HL-60 (cell line): ENCODE results near the gene MBTD1.

ENCODE experiments used
- DNase-seq, 2 experiments: peaks; one replicate each; pipeline ENCODE4 v3.0.0-alpha.2; 2010 to 2020; ENCODE audit warnings: low read depth in 1 of 2, low spot score in 1 of 2
- H3K27ac ChIP-seq: fragments of 250-450 bp; sonication (Bioruptor Pico); replicated peaks from 2 replicates; pipeline ENCODE4 v1.5.1; 2020; ENCODE audit warnings: mild to moderate bottlenecking, moderate library complexity
- H3K27me3 ChIP-seq: fragments of 250-450 bp; sonication (Bioruptor Pico); 2 replicates; pipeline ENCODE4 v1.5.1; 2021; ENCODE audit warnings: mild to moderate bottlenecking, moderate library complexity; ENCODE audit not compliant: insufficient read depth, poor library complexity, severe bottlenecking
- H3K4me3 ChIP-seq: replicated peaks from 2 replicates; pipeline ENCODE4 v1.5.1; 2011; ENCODE audit warnings: mild to moderate bottlenecking, control low read depth, low read length; ENCODE audit not compliant: insufficient read depth
- CTCF ChIP-seq: IDR thresholded peaks from one replicate; pipeline ENCODE4 v1.5.1; 2011; ENCODE audit warnings: low read length, control low read depth, inconsistent platforms; ENCODE audit not compliant: insufficient read depth
- GABPA ChIP-seq: IDR thresholded peaks from 2 replicates; pipeline ENCODE4 v1.6.1; 2012; ENCODE audit warnings: low read depth
- POLR2AphosphoS5 ChIP-seq: IDR thresholded peaks from 2 replicates; pipeline ENCODE4 v1.6.1; 2012; ENCODE audit warnings: low read depth
- REST ChIP-seq: IDR thresholded peaks from 2 replicates; pipeline ENCODE4 v1.6.1; 2012; ENCODE audit warnings: low read depth; ENCODE audit not compliant: insufficient replicate concordance
- SPI1 ChIP-seq: IDR thresholded peaks from 2 replicates; pipeline ENCODE4 v1.6.1; 2012; ENCODE audit warnings: low read depth, mild to moderate bottlenecking, borderline replicate concordance

MBTD1 gene

GRCh38 chr17:51240275-51240674, 19.6 kb downstream of the MBTD1 start:
- TF ChIP-seq CTCF (no peak), GABPA (no peak), SPI1 (no peak), POLR2AphosphoS5 (no peak), REST (no peak)
- no peak overlapping the region for H3K27ac ChIP-seq
- H3K27me3 ChIP-seq, result no peaks in the 10 kb centered on the region
- H3K4me3 ChIP-seq, result no peak overlapping the region
- no peak for DNase-seq

- no peak overlapping the region for H3K27ac ChIP-seq
- no peak for TF ChIP-seq GABPA
- TF ChIP-seq SPI1, result peak; percentile 66; the same call in 1 of the 2 replicates
- DNase-seq, result peak in 1 of 2 experiments; percentile 3
- no peak overlapping the region for H3K4me3 ChIP-seq
- H3K27me3 ChIP-seq, result no peaks in the 10 kb centered on the region
Observed at GRCh38 chr17:51238255-51238887, 21.5 kb downstream of the MBTD1 start.

- TF ChIP-seq POLR2AphosphoS5 (no peak), CTCF (no peak)
- H3K27me3 ChIP-seq, result no peaks in the 10 kb centered on the region
Observed at GRCh38 chr17:51234162-51234561, 25.7 kb downstream of the MBTD1 start.

GRCh38 chr17:51231999-51232398, 27.9 kb downstream of the MBTD1 start:
- Histone ChIP-seq H3K27ac (no peak overlapping the region), H3K4me3 (no peak overlapping the region), H3K27me3 (no peaks in the 10 kb centered on the region)
- TF ChIP-seq SPI1 (no peak), POLR2AphosphoS5 (no peak), GABPA (no peak), REST (no peak), CTCF (no peak)
- DNase-seq, result peak in 1 of 2 experiments; percentile 3

More at GRCh38 chr17:51234162-51234561, 25.7 kb downstream of the MBTD1 start:
- no peak overlapping the region for H3K27ac ChIP-seq
- H3K4me3 ChIP-seq, result no peak overlapping the region
- no peak for DNase-seq
